PC-9 (cell line): ENCODE data around the gene CDKN1A.

Experiments used
- EZH2 ChIP-seq: fragments of 200-600 bp; sonication (generic); IDR thresholded peaks from 2 replicates; pipeline ENCODE4 v1.8.0; 2017; ENCODE audit warnings: antibody characterized with exemption, low read depth
- TF ChIP-seq, protein P1 (sequence below): fragments of 200-600 bp; sonication (generic); conservative IDR thresholded peaks from 2 replicates; pipeline ENCODE4 v1.6.1; 2017; ENCODE audit warnings: mixed run types, antibody characterized with exemption, mild to moderate bottlenecking, moderate library complexity

DNA sequence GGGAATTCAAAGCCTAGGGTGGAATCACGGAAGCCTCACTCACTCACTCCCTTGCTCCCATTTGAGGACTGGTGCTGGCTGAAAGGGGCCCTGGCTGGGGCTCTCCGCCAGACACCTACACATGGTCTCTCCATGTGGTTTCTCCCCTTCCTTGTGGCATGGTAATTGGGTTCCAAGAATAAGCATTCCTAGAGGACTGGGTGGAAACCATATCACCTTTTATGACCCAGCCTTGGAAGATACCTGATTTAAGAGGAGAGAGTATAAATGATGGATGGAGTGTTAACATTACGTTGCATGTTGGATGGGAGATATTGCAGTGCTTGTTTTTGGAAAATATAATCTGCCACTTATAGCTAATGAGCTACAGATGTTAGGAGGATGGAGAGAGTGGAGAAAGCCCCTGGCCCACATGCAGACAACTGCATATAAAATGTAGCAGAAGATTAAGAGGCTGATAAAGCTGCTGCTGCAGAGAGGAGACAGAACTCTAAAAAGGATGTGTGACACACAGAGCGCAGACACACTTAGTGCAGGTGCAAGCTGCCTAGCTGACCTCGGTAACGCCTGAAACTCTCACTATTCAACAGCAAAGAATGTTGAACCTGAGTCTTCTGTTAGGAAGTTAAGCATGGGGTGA lies 23.3 kb upstream of the CDKN1A start:
- no peak for TF ChIP-seq EZH2
- TF ChIP-seq, protein P1, sequence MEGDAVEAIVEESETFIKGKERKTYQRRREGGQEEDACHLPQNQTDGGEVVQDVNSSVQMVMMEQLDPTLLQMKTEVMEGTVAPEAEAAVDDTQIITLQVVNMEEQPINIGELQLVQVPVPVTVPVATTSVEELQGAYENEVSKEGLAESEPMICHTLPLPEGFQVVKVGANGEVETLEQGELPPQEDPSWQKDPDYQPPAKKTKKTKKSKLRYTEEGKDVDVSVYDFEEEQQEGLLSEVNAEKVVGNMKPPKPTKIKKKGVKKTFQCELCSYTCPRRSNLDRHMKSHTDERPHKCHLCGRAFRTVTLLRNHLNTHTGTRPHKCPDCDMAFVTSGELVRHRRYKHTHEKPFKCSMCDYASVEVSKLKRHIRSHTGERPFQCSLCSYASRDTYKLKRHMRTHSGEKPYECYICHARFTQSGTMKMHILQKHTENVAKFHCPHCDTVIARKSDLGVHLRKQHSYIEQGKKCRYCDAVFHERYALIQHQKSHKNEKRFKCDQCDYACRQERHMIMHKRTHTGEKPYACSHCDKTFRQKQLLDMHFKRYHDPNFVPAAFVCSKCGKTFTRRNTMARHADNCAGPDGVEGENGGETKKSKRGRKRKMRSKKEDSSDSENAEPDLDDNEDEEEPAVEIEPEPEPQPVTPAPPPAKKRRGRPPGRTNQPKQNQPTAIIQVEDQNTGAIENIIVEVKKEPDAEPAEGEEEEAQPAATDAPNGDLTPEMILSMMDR, result no peak
